Osteoblast (primary cell): ENCODE measurements around the gene TEX13B. TPM values are rescaled to one million over a fixed set of nuclear protein-coding genes. Genes with fewer than 3 reads are reported as not detected.

Experiments used
- DNase-seq: peaks from one replicate; pipeline ENCODE4 v3.0.0; 2011; ENCODE audit warnings: low spot score, mixed read lengths; ENCODE audit not compliant: insufficient read length; ENCODE audit errors: missing footprints
- H2AFZ ChIP-seq: 2 replicates; pipeline ENCODE4 v1.6.0; 2011; ENCODE audit warnings: mild to moderate bottlenecking, low read length
- H3K27ac ChIP-seq: 2 replicates; pipeline ENCODE4 v1.5.1; 2011; ENCODE audit warnings: mild to moderate bottlenecking, low read depth, low read length, moderate library complexity
- H3K27me3 ChIP-seq: 2 replicates; pipeline ENCODE4 v1.6.0; 2012; ENCODE audit warnings: mild to moderate bottlenecking, control low read depth, inconsistent platforms, low read length, moderate library complexity; ENCODE audit not compliant: insufficient read depth
- H3K36me3 ChIP-seq: 2 replicates; pipeline ENCODE4 v1.5.1; 2011; ENCODE audit warnings: mild to moderate bottlenecking, low read length, control low read depth, moderate library complexity; ENCODE audit not compliant: insufficient read depth
- H3K4me1 ChIP-seq: 2 replicates; pipeline ENCODE4 v1.5.1; 2011; ENCODE audit warnings: mild to moderate bottlenecking, low read length, control low read depth, moderate library complexity; ENCODE audit not compliant: insufficient read depth
- H3K4me2 ChIP-seq: 2 replicates; pipeline ENCODE4 v1.6.0; 2011; ENCODE audit warnings: mild to moderate bottlenecking, low read length; ENCODE audit not compliant: insufficient read depth
- H3K4me3 ChIP-seq: fragments of 200-600 bp; sonication (generic); 3 replicates; pipeline ENCODE4 v1.5.1; 2012; ENCODE audit warnings: mild to moderate bottlenecking, low read length, inconsistent platforms; ENCODE audit not compliant: insufficient read depth
- H3K79me2 ChIP-seq: 2 replicates; pipeline ENCODE4 v1.6.0; 2012; ENCODE audit warnings: mild to moderate bottlenecking, low read length, control low read depth, inconsistent platforms; ENCODE audit not compliant: insufficient read depth
- H3K9me3 ChIP-seq: 2 replicates; pipeline ENCODE4 v1.5.1; 2011; ENCODE audit warnings: low read depth, low read length, control low read depth
- H4K20me1 ChIP-seq: 2 replicates; pipeline ENCODE4 v1.6.0; 2012; ENCODE audit warnings: mild to moderate bottlenecking, low read length, control low read depth; ENCODE audit not compliant: insufficient read depth
- CTCF ChIP-seq: IDR thresholded peaks from 2 replicates; pipeline ENCODE4 v1.5.1; 2011; ENCODE audit warnings: mild to moderate bottlenecking, low read depth, low read length, moderate library complexity; ENCODE audit errors: extremely low read depth
- total RNA-seq: library from RNA; depleted of rRNA; stranded (reverse); fragments of >200 nt; gene quantifications from 2 replicates; pipeline ENCODE4 v1.2.3, GENCODE V29; 2012

Gene TEX13B
- total RNA-seq, 1 donor, result not detected

GRCh38 chrX:107985033-107985432 is 2.9 kb upstream of the TEX13B start:
- no peaks in the 10 kb centered on the region for H3K36me3 ChIP-seq
- H3K27ac ChIP-seq, result no peak overlapping the region
- peaks cover 2% of the 10 kb centered on the region for H3K27me3 ChIP-seq
- no peak overlapping the region for H3K4me3 ChIP-seq
- TF ChIP-seq CTCF, result no peak
- no peak overlapping the region for H2AFZ ChIP-seq
- no peak overlapping the region for H3K4me2 ChIP-seq
- H3K9me3 ChIP-seq, result no peaks in the 10 kb centered on the region
- H3K4me1 ChIP-seq, result no peaks in the 10 kb centered on the region
- DNase-seq, result no peak
- no peaks in the 10 kb centered on the region for H4K20me1 ChIP-seq
- H3K79me2 ChIP-seq, result no peaks in the 10 kb centered on the region

- H3K9me3 ChIP-seq, result no peaks in the 10 kb centered on the region
- TF ChIP-seq CTCF, result no peak
- no peaks in the 10 kb centered on the region for H3K36me3 ChIP-seq
- no peaks in the 10 kb centered on the region for H3K4me1 ChIP-seq
- peak; percentile 32 for DNase-seq
- no peak overlapping the region for H3K4me2 ChIP-seq
- no peak overlapping the region for H3K27ac ChIP-seq
- H3K27me3 ChIP-seq, result peaks cover 11% of the 10 kb centered on the region
- no peaks in the 10 kb centered on the region for H4K20me1 ChIP-seq
- no peaks in the 10 kb centered on the region for H3K79me2 ChIP-seq
- H3K4me3 ChIP-seq, result no peak overlapping the region
- no peak overlapping the region for H2AFZ ChIP-seq
These were observed 2.6 kb downstream of the TEX13B start for GRCh38 chrX:107979534-107979933.

- no peaks in the 10 kb centered on the region for H3K36me3 ChIP-seq
These were observed 3.4 kb downstream of the TEX13B start for GRCh38 chrX:107978707-107979307.

GRCh38 chrX:107978071-107978470 is 4.1 kb downstream of the TEX13B start:
- no peak for TF ChIP-seq CTCF

More at GRCh38 chrX:107978707-107979307, 3.4 kb downstream of the TEX13B start:
- peaks cover 10% of the 10 kb centered on the region for H3K27me3 ChIP-seq
- TF ChIP-seq CTCF, result peak; percentile 63
- no peaks in the 10 kb centered on the region for H3K79me2 ChIP-seq
- H3K9me3 ChIP-seq, result no peaks in the 10 kb centered on the region
- no peak overlapping the region for H3K4me2 ChIP-seq
- H3K4me1 ChIP-seq, result no peaks in the 10 kb centered on the region
- no peak overlapping the region for H3K4me3 ChIP-seq
- H3K27ac ChIP-seq, result no peak overlapping the region
- no peaks in the 10 kb centered on the region for H4K20me1 ChIP-seq
- no peak overlapping the region for H2AFZ ChIP-seq
- peak; percentile 71 for DNase-seq

More at GRCh38 chrX:107978071-107978470, 4.1 kb downstream of the TEX13B start:
- no peak overlapping the region for H3K27ac ChIP-seq
- H2AFZ ChIP-seq, result no peak overlapping the region
- no peak for DNase-seq
- no peaks in the 10 kb centered on the region for H3K79me2 ChIP-seq
- no peaks in the 10 kb centered on the region for H3K9me3 ChIP-seq
- no peak overlapping the region for H3K4me3 ChIP-seq
- no peaks in the 10 kb centered on the region for H3K4me1 ChIP-seq
- H3K4me2 ChIP-seq, result no peak overlapping the region
- peaks cover 14% of the 10 kb centered on the region for H3K27me3 ChIP-seq
- no peaks in the 10 kb centered on the region for H4K20me1 ChIP-seq
- no peaks in the 10 kb centered on the region for H3K36me3 ChIP-seq
